SIG-M5 (cell line): ENCODE measurements around the gene PCDHA2.
"Not testable (repeated sequence)": the region's sequence is repeated elsewhere in the genome, so short reads cannot be mapped to it uniquely, and the experiment has no call there.

Source experiments
- DNase-seq: peaks from one replicate; lab custom pipeline; 2025; lab: John Stamatoyannopoulos, UW

Gene PCDHA2

GRCh38 chr5:140821375-140822280, 27.0 kb downstream of the PCDHA2 start, which contains the start of gene PCDHA5:
Gene PCDHA5, plus strand, starts transcription at chr5:140821613.
- no peak for DNase-seq

- DNase-seq, result no peak
Observed at GRCh38 chr5:140822281-140822629, 27.6 kb downstream of the PCDHA2 start.

GRCh38 chr5:140822969-140823368, 28.3 kb downstream of the PCDHA2 start:
- not testable (repeated sequence) for DNase-seq

- DNase-seq, result no peak
Observed at GRCh38 chr5:140823475-140823874, 28.8 kb downstream of the PCDHA2 start.

- no peak for DNase-seq
Observed at GRCh38 chr5:140827704-140828361, 33.2 kb downstream of the PCDHA2 start, which contains the start of gene PCDHA6. Gene PCDHA6, plus strand, starts transcription at chr5:140827960. Its CDS starts 132 bp downstream, at chr5:140828092.

- DNase-seq, result no peak
Observed at GRCh38 chr5:140828362-140828737, 33.7 kb downstream of the PCDHA2 start.

GRCh38 chr5:140829511-140830501, 35.2 kb downstream of the PCDHA2 start:
- not testable (repeated sequence) for DNase-seq

- DNase-seq, result no peak
Observed at GRCh38 chr5:140833993-140834392, 39.3 kb downstream of the PCDHA2 start, which contains the start of gene PCDHA7. Gene PCDHA7, plus strand, starts transcription at chr5:140834269. Its CDS starts 115 bp downstream, at chr5:140834384.

GRCh38 chr5:140834439-140835008, 39.9 kb downstream of the PCDHA2 start:
- not testable (repeated sequence) for DNase-seq

- no peak for DNase-seq
Observed at GRCh38 chr5:140835622-140836510, 41.2 kb downstream of the PCDHA2 start.

- DNase-seq, result no peak
Observed at GRCh38 chr5:140840978-140841962, 46.6 kb downstream of the PCDHA2 start, which contains the start of gene PCDHA8. Gene PCDHA8, plus strand, starts transcription at chr5:140841187. Its CDS starts 135 bp downstream, at chr5:140841322.

GRCh38 chr5:140842798-140843733, 48.4 kb downstream of the PCDHA2 start:
- DNase-seq, result no peak
